ENCODE data around the gene RGS2. TPM values are rescaled to one million over a fixed set of nuclear protein-coding genes. Genes with fewer than 3 reads are reported as not detected.

Gene RGS2
- total RNA-seq, 1 donor = 86.1 TPM

DNA sequence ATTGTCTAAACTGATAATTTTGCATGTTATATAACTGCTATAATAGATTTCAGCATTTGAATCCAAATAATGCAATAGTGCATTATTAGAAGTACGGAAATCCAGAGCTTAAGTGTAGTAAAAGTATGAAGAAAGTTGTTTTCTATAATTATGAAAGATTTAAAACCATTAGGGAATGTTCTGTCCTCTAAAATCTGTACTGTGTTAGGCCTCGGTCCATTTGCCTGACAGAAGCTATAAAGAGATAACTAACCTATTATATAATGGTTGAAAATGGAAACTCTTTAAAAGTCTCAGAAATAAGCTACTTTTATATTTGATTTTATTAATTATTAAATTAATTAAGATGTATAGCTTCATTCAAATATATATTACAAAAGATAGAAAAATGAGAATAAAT lies 16.2 kb upstream of the RGS2 start:
- DNase-seq (ENCODE audit: low read depth) = no peak
- H3K4me3 ChIP-seq (ENCODE audit: low read depth, low read length) = no peak overlapping the region
- TF ChIP-seq, protein P1, sequence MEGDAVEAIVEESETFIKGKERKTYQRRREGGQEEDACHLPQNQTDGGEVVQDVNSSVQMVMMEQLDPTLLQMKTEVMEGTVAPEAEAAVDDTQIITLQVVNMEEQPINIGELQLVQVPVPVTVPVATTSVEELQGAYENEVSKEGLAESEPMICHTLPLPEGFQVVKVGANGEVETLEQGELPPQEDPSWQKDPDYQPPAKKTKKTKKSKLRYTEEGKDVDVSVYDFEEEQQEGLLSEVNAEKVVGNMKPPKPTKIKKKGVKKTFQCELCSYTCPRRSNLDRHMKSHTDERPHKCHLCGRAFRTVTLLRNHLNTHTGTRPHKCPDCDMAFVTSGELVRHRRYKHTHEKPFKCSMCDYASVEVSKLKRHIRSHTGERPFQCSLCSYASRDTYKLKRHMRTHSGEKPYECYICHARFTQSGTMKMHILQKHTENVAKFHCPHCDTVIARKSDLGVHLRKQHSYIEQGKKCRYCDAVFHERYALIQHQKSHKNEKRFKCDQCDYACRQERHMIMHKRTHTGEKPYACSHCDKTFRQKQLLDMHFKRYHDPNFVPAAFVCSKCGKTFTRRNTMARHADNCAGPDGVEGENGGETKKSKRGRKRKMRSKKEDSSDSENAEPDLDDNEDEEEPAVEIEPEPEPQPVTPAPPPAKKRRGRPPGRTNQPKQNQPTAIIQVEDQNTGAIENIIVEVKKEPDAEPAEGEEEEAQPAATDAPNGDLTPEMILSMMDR (IDR thresholded peaks at IDR 0.05; ENCODE audit: insufficient read depth, low read length) = no peak

DNA sequence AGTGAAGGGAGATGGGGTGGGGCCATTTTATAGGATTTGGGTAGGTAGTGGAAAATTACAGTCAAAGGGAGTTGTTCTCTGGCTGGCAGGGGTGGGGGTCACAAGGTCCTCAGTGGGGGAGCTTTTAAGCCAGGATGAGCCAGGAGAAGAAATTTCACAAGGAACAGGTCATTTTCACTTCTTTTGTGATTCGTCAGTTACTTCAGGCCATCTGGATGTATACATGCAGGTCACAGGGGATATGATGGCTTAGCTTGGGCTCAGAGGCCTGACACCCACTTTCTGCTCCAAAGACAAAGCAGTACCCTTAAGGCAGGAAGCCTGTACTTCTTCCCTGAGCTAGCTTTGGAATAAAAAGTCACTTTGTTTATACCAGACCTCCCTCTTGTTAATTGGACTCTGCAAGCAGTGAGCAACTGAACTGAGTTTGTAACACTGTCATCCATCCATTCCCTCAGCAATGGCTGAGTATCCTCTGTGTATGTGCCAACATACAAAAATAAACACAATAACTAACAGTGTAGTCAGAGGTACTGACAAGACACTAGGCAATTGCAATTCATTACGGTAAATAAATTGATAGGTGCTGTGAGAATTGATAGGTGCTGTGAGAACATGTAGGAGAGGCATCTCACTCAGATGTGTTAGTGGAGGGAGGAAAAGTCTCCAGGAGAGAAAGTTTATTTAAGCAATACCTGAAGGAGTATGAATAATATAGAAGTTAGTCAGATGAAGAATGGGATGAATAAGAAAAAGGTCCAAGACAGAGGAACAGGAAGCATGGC lies 14.7 kb upstream of the RGS2 start:
- TF ChIP-seq, protein P1 (IDR thresholded peaks at IDR 0.05; ENCODE audit: insufficient read depth, low read length) = no peak
- DNase-seq (ENCODE audit: low read depth) = no peak
- H3K4me3 ChIP-seq (ENCODE audit: low read depth, low read length) = no peak overlapping the region

DNA sequence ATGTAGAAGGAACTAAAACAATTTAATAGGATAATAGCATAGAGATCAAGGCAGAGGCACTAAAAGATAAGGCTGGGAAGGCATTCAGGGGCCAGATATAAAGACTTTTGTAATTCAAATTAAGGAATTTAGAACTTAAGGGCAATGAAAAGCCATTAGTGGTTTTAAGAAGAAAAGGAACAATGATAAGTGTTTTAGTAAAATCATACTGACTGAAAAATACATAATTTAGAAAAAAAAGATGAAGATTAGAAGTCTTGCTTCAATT lies 14.1 kb upstream of the RGS2 start:
- TF ChIP-seq, protein P1 (IDR thresholded peaks at IDR 0.05; ENCODE audit: insufficient read depth, low read length) = no peak
- no peak overlapping the region for H3K4me3 ChIP-seq (ENCODE audit: low read depth, low read length)
- no peak for DNase-seq (ENCODE audit: low read depth)

DNA sequence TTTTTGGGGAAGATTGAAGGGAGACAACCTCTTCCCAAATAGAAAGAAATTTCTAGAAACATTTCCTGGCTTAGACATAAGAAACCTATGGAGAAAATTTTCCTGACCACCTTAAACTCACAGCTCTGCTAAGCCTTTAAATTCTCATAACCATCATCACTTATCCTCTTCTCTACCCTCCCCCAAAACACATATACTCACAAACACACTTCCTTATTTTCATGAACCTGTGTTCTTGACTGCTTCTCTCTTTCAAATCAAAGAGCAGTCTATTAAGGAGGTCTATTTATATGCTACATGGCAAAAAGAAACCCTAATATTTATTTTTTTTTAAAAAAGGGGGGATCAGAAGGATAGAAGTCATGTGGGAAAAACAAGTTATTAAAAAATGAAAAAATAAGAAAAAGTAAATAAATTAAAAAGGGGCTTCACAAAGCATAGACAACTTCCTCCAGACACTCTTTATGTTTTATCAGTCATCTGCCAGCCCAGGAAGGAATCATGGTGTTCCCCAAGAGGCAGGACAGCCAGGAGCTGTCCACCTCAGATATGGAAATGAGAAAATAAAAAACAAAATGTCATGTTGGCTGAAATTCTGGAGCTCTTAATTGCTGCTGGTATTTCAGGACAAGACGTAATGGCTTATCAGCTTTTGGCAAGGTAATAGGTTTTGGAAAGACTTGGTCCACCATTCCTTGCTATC lies 12.8 kb upstream of the RGS2 start:
- H3K4me3 ChIP-seq (ENCODE audit: low read depth, low read length) = no peak overlapping the region
- no peak for DNase-seq (ENCODE audit: low read depth)
- TF ChIP-seq, protein P1 (IDR thresholded peaks at IDR 0.05; ENCODE audit: insufficient read depth, low read length) = no peak

DNA sequence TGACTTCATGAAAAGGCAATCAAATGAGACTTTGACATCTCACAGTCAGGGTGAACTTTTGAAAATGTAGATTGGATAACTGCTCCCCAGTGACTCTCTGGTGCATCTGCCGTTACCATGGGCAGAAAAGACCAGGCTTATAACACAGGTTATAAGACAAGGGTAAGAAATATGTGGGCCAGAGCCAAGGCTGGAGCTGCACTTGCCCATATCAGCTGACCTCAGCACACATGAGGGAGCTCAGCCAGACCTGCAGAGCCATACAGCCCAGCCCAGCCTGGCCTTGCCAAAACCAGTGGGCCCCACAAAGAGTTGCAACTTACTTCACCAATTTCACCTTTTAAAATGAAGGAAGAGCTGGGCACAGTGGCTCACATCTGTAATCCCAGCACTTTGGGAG lies 11.7 kb upstream of the RGS2 start:
- TF ChIP-seq, protein P1 (IDR thresholded peaks at IDR 0.05; ENCODE audit: insufficient read depth, low read length) = no peak
- H3K4me3 ChIP-seq (ENCODE audit: low read depth, low read length) = no peak overlapping the region
- no peak for DNase-seq (ENCODE audit: low read depth)

DNA sequence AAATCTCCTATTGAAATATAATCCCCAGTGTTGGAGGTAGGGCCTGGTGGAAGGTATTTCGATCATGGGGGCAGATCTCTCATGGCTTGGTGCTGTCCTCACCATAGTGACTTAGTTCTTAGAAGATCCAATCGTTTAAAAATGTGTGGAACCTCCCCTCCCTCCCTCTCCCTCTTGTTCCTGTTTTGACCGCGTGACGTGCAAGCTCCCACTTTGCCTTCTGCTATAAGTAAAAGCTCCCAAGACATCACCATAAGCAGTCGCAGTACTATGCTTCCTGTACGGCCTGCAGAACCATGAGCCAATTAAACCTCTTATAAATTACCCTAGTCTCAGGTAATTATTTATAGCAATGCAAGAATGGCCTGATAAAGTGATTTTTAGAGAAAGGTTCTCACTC lies 10.9 kb upstream of the RGS2 start:
- DNase-seq (ENCODE audit: low read depth) = no peak
- H3K4me3 ChIP-seq (ENCODE audit: low read depth, low read length) = no peak overlapping the region
- TF ChIP-seq, protein P1 (IDR thresholded peaks at IDR 0.05; ENCODE audit: insufficient read depth, low read length) = no peak
